Measurements from ENCODE around the gene BAHCC1. TPM values are rescaled to one million over a fixed set of nuclear protein-coding genes. Genes with fewer than 3 reads are reported as not detected.

The BAHCC1 gene
- total RNA-seq, 3 donors from 2014 or later: 7.4 to 17.0 (median 11.7) TPM

- H3K36me3 ChIP-seq: no peaks in the 10 kb centered on the region
- TF ChIP-seq CTCF (IDR thresholded peaks at IDR 0.05) (no peak), POLR2A (IDR thresholded peaks at IDR 0.05) (no peak), POLR2AphosphoS5 (IDR thresholded peaks at IDR 0.05) (no peak)
- no peak overlapping the region for H3K4me3 ChIP-seq
- no peak overlapping the region for H3K27ac ChIP-seq
- H3K4me1 ChIP-seq: no peaks in the 10 kb centered on the region
- no peaks in the 10 kb centered on the region for H3K9me3 ChIP-seq
- intact Hi-C loops (cut with DNase I; ENCODE audit: low total_unique reads): no loop called here
- no peaks in the 10 kb centered on the region for H3K27me3 ChIP-seq
- DNase-seq (ENCODE audit: low spot score in 2 of 2): no peak
These were observed 71.6 kb downstream of the BAHCC1 start for GRCh38 chr17:81466564-81467472.

- Histone ChIP-seq H3K27ac (no peak overlapping the region), H3K4me3 (no peak overlapping the region), H3K27me3 (no peaks in the 10 kb centered on the region), H3K36me3 (no peaks in the 10 kb centered on the region), H3K4me1 (no peaks in the 10 kb centered on the region), H3K9me3 (no peaks in the 10 kb centered on the region)
- DNase-seq (ENCODE audit: low spot score in 2 of 2): no peak
- intact Hi-C loops (cut with DNase I; ENCODE audit: low total_unique reads): no loop called here
- TF ChIP-seq POLR2AphosphoS5 (IDR thresholded peaks at IDR 0.05): no peak
- no peak for TF ChIP-seq POLR2A (IDR thresholded peaks at IDR 0.05)
- TF ChIP-seq CTCF (IDR thresholded peaks at IDR 0.05): no peak
These were observed 73.0 kb downstream of the BAHCC1 start for GRCh38 chr17:81468111-81468769.

- DNase-seq (ENCODE audit: low spot score in 2 of 2): no peak
- H3K27me3 ChIP-seq: no peaks in the 10 kb centered on the region
- TF ChIP-seq POLR2AphosphoS5 (IDR thresholded peaks at IDR 0.05) (no peak), POLR2A (IDR thresholded peaks at IDR 0.05) (no peak), CTCF (IDR thresholded peaks at IDR 0.05) (no peak)
These were observed 73.5 kb downstream of the BAHCC1 start for GRCh38 chr17:81468770-81469121.

GRCh38 chr17:81469266-81469665 lies 74.0 kb downstream of the BAHCC1 start:
- no peaks in the 10 kb centered on the region for H3K36me3 ChIP-seq
- no peaks in the 10 kb centered on the region for H3K27me3 ChIP-seq
- H3K27ac ChIP-seq: no peak overlapping the region
- no peak overlapping the region for H3K4me3 ChIP-seq
- H3K4me1 ChIP-seq: no peaks in the 10 kb centered on the region
- TF ChIP-seq CTCF (IDR thresholded peaks at IDR 0.05) (no peak), POLR2AphosphoS5 (IDR thresholded peaks at IDR 0.05) (no peak), POLR2A (IDR thresholded peaks at IDR 0.05) (no peak)
- DNase-seq (ENCODE audit: low spot score in 2 of 2): no peak
- H3K9me3 ChIP-seq: no peaks in the 10 kb centered on the region
- intact Hi-C loops (cut with DNase I; ENCODE audit: low total_unique reads): no loop called here

More at GRCh38 chr17:81468770-81469121, 73.5 kb downstream of the BAHCC1 start:
- H3K36me3 ChIP-seq: no peaks in the 10 kb centered on the region
- H3K9me3 ChIP-seq: no peaks in the 10 kb centered on the region
- H3K27ac ChIP-seq: no peak overlapping the region
- H3K4me1 ChIP-seq: no peaks in the 10 kb centered on the region
- no peak overlapping the region for H3K4me3 ChIP-seq
- intact Hi-C loops (cut with DNase I; ENCODE audit: low total_unique reads): no loop called here
